Measurements from ENCODE around the gene CNTLN.

GRCh38 chr9:17472126-17472525, 337.3 kb downstream of the CNTLN start:
- TF ChIP-seq, protein P1, sequence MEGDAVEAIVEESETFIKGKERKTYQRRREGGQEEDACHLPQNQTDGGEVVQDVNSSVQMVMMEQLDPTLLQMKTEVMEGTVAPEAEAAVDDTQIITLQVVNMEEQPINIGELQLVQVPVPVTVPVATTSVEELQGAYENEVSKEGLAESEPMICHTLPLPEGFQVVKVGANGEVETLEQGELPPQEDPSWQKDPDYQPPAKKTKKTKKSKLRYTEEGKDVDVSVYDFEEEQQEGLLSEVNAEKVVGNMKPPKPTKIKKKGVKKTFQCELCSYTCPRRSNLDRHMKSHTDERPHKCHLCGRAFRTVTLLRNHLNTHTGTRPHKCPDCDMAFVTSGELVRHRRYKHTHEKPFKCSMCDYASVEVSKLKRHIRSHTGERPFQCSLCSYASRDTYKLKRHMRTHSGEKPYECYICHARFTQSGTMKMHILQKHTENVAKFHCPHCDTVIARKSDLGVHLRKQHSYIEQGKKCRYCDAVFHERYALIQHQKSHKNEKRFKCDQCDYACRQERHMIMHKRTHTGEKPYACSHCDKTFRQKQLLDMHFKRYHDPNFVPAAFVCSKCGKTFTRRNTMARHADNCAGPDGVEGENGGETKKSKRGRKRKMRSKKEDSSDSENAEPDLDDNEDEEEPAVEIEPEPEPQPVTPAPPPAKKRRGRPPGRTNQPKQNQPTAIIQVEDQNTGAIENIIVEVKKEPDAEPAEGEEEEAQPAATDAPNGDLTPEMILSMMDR (IDR thresholded peaks at IDR 0.05) = no peak
- no peak for TF ChIP-seq EZH2 (IDR thresholded peaks at IDR 0.05; ENCODE audit: borderline replicate concordance, insufficient read depth, low read depth, low read length, poor library complexity, severe bottlenecking)
